Cardiac muscle cell (in vitro differentiated cells and primary cell): ENCODE measurements around the gene NECTIN1. TPM values are rescaled to one million over a fixed set of nuclear protein-coding genes. Genes with fewer than 3 reads are reported as not detected.
A peak's percentile ranks its signal among the peaks of the same experiment; 100 is the strongest.

ENCODE experiments used
- DNase-seq, 2 donors: peaks; one replicate each; pipeline versions ENCODE4 v3.0.0 to v3.0.0-alpha.2; 2010 to 2017; ENCODE audit warnings: low read depth in 1 of 2, low spot score in 1 of 2
- H3K27ac ChIP-seq: fragments of 200-600 bp; sonication (generic); 2 replicates; pipeline ENCODE4 v1.5.1; 2016
- H3K27me3 ChIP-seq: fragments of 200-600 bp; sonication (generic); 2 replicates; pipeline ENCODE4 v1.6.0; 2016; ENCODE audit warnings: control low read depth
- H3K36me3 ChIP-seq: fragments of 200-600 bp; sonication (generic); 2 replicates; pipeline ENCODE4 v1.5.1; 2016; ENCODE audit warnings: control low read depth
- H3K4me1 ChIP-seq: fragments of 200-600 bp; sonication (generic); 2 replicates; pipeline ENCODE4 v1.8.1; 2017; ENCODE audit warnings: low read depth, mild to moderate bottlenecking, mixed run types
- H3K4me3 ChIP-seq: fragments of 200-600 bp; sonication (generic); 2 replicates; pipeline ENCODE4 v1.5.1; 2016; ENCODE audit warnings: mild to moderate bottlenecking
- H3K9me3 ChIP-seq: fragments of 200-600 bp; sonication (generic); 2 replicates; pipeline ENCODE4 v1.5.1; 2017; ENCODE audit warnings: low read depth, mild to moderate bottlenecking, control low read depth
- polyA plus RNA-seq: library from polyadenylated mRNA; unstranded; fragments of >200 nt; fragmentation: Nextera tagmentation; extraction: Ambion mirVana; gene quantifications from 2 replicates; pipeline ENCODE4 v1.2.1, GENCODE V29; 2016
- total RNA-seq: library from RNA; depleted of rRNA; stranded (reverse); fragments of >200 nt; gene quantifications from 2 replicates; pipeline ENCODE4 v1.2.3, GENCODE V29; 2016
- TF ChIP-seq, protein P1 (sequence below): IDR thresholded peaks from 2 replicates; pipeline ENCODE4 v1.5.1; 2012; ENCODE audit warnings: low read depth, mild to moderate bottlenecking, low read length

The NECTIN1 gene
- total and polyA plus RNA-seq, 2 experiments from 2014 or later, result 5.2 to 9.1 TPM

DNA sequence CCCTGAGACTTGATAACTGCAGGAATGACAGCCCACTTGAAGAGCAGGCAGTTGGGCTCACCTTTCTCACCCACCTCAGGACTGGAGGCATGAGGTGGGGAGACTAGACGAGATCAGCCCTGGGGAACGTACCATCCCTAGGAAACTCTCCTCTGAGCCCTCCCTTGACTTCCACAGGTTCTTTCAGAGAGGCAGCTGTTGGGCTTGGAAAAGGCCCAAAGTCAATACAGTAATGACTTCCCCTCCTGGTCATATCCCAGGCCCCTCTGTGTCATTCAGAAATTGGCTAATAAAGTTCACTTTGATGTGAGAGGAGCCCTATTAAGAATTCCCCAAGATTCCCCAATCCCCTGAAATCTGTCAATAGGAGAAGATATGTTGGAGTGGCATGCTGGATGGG, 5.8 kb upstream of the NECTIN1 start:
- TF ChIP-seq, protein P1, sequence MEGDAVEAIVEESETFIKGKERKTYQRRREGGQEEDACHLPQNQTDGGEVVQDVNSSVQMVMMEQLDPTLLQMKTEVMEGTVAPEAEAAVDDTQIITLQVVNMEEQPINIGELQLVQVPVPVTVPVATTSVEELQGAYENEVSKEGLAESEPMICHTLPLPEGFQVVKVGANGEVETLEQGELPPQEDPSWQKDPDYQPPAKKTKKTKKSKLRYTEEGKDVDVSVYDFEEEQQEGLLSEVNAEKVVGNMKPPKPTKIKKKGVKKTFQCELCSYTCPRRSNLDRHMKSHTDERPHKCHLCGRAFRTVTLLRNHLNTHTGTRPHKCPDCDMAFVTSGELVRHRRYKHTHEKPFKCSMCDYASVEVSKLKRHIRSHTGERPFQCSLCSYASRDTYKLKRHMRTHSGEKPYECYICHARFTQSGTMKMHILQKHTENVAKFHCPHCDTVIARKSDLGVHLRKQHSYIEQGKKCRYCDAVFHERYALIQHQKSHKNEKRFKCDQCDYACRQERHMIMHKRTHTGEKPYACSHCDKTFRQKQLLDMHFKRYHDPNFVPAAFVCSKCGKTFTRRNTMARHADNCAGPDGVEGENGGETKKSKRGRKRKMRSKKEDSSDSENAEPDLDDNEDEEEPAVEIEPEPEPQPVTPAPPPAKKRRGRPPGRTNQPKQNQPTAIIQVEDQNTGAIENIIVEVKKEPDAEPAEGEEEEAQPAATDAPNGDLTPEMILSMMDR, result no peak
- Histone ChIP-seq H3K4me3 (no peak overlapping the region), H3K36me3 (no peaks in the 10 kb centered on the region), H3K4me1 (no peaks in the 10 kb centered on the region), H3K27ac (no peak overlapping the region), H3K27me3 (no peaks in the 10 kb centered on the region), H3K9me3 (no peaks in the 10 kb centered on the region)
- DNase-seq, result no peak

DNA sequence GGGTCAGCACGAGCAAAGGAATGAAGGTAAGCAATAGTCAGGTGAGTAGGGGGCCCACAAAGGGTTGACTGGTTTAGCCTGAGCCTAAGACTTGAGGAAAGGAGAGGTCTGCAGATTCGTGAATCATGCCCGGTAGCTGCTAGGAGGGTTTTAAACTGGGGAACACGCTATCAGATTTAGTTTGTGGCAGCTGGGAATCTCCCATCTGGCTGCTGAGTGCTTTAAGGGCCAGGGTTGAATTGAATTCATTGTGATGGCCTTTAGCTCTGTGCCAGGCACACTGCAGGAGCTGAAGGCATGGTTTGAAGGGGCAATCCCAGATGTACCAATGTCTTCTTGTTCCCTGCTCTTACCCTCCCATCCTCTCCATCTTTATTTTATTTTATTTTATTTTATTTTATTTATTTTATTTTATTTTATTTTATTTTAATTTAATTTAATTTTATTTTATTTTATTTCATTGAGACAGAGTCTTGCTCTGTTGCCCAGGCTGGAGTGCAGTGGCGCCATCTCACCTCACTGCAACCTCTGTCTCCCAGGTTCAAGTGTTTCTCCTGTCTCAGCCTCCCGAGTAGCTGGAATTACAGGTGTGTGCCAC, 1.9 kb upstream of the NECTIN1 start:
- no peak for DNase-seq
- Histone ChIP-seq H3K27me3 (no peaks in the 10 kb centered on the region), H3K27ac (no peak overlapping the region), H3K4me3 (no peak overlapping the region), H3K4me1 (peaks cover 10% of the 10 kb centered on the region), H3K9me3 (no peaks in the 10 kb centered on the region), H3K36me3 (no peaks in the 10 kb centered on the region)
- TF ChIP-seq, protein P1, result no peak

DNA sequence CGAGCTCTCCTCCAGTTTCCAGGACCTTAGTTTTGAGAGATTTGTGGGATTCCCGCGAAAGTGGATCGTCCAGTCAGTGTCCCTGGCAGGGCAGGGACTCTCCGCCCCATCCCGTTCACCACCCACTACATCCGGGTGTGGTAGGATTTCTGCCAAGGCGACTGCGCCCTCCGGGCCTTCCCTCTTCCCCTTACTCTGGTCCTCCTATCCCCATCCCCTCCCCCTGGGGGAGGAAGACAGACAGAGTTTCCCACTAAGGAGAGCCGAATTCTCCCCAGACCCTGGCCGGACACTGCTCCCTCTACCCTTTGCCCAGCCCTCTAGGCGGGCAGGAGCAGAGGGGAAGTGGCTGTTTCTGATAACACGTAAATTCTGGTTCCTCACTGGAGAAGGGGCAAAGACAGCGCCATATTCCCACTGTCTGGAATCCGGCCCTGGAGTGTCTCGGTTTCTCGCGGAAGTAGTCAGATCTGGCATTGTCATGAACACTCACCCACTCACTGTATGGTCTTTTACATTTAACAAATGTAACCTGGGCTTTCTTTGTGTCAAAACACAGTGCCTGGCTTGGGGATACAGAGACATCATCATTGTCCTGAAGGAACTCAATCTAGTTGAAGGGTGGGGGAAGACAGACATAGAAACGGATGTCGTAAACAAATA, 1.1 kb upstream of the NECTIN1 start:
- TF ChIP-seq, protein P1, result no peak
- Histone ChIP-seq H3K36me3 (no peaks in the 10 kb centered on the region), H3K9me3 (no peaks in the 10 kb centered on the region), H3K27me3 (no peaks in the 10 kb centered on the region), H3K4me1 (peaks cover 10% of the 10 kb centered on the region), H3K4me3 (peak overlapping the region; percentile 69), H3K27ac (no peak overlapping the region)
- peak in 1 of 2 donors; percentile 89 for DNase-seq

DNA sequence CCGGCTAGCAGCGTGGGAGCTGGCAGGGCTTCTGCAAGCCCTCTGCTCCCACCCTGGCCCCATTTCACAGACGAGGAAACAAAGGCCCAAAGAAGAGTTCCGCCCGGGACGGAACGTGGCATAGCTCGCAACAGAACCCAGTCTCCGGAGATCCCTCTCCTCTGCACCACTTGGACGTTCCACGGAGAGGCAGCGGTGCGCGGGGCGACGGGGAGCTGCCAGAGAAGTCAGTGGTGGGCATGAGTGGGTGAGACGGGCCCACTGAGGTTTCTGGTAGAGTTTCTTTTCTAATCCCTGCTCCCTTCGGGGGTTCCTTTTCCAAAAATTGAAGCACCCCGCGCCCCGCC, 554 bp upstream of the NECTIN1 start:
- Histone ChIP-seq H3K27ac (no peak overlapping the region), H3K4me3 (peak overlapping the region; percentile 69), H3K4me1 (peaks cover 10% of the 10 kb centered on the region), H3K9me3 (no peaks in the 10 kb centered on the region), H3K36me3 (no peaks in the 10 kb centered on the region), H3K27me3 (no peaks in the 10 kb centered on the region)
- TF ChIP-seq, protein P1, result no peak
- DNase-seq, result no peak

DNA sequence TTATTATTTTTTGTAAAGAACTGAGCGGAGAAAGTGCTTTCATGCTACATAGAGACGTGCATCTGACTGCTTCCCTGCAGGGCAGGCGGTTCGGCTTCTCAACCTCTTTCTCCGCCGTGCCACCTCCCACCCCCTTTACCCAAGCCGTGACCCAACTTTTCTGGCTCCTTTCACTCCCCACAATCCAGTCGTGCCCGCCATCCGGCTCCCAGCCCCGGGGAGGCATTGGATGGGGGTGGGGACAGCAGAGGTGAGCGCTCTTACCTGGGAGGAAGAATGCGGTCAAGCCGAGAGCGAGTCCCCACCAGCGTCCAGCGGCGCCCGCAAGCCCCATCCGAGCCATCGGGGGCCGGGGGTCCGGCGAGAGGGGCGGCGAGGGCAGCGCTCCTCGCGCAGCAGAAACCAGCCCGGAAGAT, 781 bp downstream of the NECTIN1 start:
- TF ChIP-seq, protein P1, result no peak
- peak in 1 of 2 donors; percentile 23 for DNase-seq
- Histone ChIP-seq H3K27me3 (no peaks in the 10 kb centered on the region), H3K9me3 (no peaks in the 10 kb centered on the region), H3K36me3 (no peaks in the 10 kb centered on the region), H3K4me1 (peaks cover 17% of the 10 kb centered on the region), H3K4me3 (peak overlapping the region; percentile 69), H3K27ac (no peak overlapping the region)
